ENCODE results near the gene DDX10.
A peak's percentile ranks its signal among the peaks of the same experiment; 100 is the strongest.

Gene DDX10

DNA sequence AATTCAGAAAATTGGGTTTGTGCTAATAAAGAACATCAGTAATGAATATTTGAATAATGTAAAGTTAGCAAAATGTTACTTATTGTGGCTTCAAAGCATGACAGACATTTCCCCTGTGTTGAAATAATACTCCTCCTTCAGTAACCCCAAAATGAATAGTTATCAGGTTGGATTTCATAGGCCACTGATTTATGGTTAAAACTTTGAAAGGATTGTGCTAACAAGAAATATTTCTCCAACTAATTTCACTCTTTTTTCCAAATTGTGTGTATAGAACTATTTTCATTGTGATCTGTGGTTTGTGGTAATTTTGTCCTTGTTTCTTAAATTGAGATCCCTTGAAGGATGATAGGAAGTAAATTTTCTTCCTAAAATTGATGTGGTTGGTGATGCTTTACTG lies 7.9 kb downstream of the DDX10 start:
- no peak overlapping the region for H3K27ac ChIP-seq
- TF ChIP-seq ZFX (IDR thresholded peaks at IDR 0.05) (no peak), CTCF (conservative IDR thresholded peaks at IDR 0.05) (no peak)

GRCh38 chr11:108679045-108679444 lies 14.2 kb downstream of the DDX10 start:
- H3K27ac ChIP-seq = no peak overlapping the region
- TF ChIP-seq CTCF (conservative IDR thresholded peaks at IDR 0.05) (no peak), ZFX (IDR thresholded peaks at IDR 0.05) (no peak)

DNA sequence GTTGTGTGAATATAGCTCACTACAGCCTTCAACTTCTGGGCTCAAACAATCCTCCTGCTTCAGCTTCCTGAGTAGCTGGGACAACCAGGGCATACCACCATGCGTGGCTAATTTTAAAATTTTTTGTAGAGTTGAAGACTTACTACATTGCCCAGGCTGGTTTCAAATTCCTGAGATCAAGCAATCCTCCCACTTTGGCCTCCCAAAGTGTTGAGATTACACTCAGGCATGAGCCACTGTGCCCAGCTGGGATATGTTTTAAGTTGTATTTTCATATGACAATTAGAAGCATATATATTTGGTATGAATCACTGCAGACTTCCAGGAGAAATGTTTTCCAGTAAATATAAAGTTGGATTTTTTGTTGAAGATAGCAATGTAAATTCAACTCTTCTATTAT lies 15.4 kb downstream of the DDX10 start:
- H3K27ac ChIP-seq = no peak overlapping the region
- TF ChIP-seq ZFX (IDR thresholded peaks at IDR 0.05) = no peak
- no peak for TF ChIP-seq CTCF (conservative IDR thresholded peaks at IDR 0.05)

DNA sequence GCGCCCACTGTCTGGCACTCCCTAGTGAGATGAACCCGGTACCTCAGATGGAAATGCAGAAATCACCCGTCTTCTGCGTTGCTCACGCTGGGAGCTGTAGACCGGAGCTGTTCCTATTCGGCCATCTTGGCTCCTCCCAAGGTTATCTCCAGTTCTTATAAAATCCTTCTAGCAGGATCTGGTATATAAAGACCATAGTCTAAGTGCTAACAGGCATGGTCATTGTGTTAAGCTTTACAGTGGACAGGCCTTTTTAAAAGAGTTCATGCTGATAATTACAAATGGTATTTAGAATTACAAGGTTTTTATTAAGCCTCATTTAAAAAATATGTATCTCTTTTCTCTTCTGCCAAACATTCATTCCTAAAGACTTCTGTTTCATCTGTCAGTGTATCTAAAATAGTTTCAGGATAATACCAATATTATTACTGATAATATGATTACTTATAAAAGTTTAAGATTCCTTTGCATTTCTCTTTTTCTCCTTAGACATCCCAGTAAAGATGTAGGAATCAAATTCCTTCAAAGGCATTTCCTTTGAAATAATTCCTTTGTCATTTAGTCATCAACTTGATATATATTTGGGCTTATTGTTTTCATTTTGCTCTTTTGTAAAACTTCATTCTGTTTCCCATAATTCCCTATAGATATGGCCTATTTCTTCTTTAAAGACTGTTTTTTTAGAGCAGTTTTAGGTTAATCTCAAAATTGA lies 20.7 kb downstream of the DDX10 start:
- TF ChIP-seq ZFX (IDR thresholded peaks at IDR 0.05) (no peak), CTCF (conservative IDR thresholded peaks at IDR 0.05) (no peak)
- H3K27ac ChIP-seq = no peak overlapping the region

- TF ChIP-seq CTCF (conservative IDR thresholded peaks at IDR 0.05) (no peak), ZFX (IDR thresholded peaks at IDR 0.05) (no peak)
- H3K27ac ChIP-seq = no peak overlapping the region
Measured at GRCh38 chr11:108693852-108694251, 29.0 kb downstream of the DDX10 start.

DNA sequence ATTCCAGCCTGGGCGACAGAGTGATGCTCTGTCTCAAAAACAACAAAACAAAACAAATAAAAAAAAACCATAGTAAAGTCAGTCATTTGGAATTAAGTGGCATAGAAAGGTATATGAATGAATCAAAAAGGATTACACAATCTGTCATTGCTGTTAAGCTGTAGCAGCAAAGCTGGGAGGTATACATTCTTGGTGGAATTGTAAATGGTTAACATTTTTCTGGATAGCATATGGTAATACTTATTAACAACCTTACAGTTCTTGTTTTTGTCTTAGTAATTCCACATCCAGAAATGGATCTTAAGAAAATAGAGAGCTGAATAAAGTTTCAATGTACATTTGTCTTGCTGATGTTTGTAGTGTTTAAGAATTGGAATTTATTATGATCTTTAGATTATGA lies 30.0 kb downstream of the DDX10 start:
- no peak for TF ChIP-seq CTCF (conservative IDR thresholded peaks at IDR 0.05)
- TF ChIP-seq ZFX (IDR thresholded peaks at IDR 0.05) = no peak

DNA sequence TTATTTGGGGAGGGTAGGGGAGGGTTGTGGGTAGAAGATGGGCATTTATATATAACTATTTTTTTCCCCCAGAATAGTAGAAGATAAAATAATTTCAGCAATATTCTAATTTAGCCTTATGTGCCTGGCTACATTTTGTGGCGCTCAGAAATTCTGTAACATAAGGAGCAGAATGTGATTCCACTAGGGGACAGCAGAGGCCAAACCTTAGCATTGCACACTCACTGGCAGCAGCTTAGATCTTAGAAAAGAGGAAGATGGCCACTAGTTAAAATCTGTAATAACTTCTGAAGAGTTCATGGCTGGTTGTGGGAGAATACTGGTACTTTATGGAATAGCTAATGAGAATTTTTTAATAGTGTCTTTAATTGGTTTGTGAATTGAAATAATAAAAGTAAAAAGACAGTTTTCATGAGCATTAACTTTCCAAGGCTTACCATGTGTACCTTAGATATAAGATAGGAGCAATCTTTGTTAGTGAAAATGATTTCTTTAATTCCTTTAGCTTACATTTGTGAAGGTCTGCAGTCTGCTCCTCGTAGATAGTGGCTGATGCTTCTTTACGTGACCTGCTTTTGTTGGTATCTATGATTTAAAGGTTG lies 33.1 kb downstream of the DDX10 start:
- TF ChIP-seq CTCF (conservative IDR thresholded peaks at IDR 0.05) = peak; percentile 95
- no peak for TF ChIP-seq ZFX (IDR thresholded peaks at IDR 0.05)
- H3K27ac ChIP-seq = no peak overlapping the region

More for the DNA sequence above, 30.0 kb downstream of the DDX10 start:
- H3K27ac ChIP-seq = no peak overlapping the region
